ENCODE measurements around the gene GHR. TPM values are rescaled to one million over a fixed set of nuclear protein-coding genes. Genes with fewer than 3 reads are reported as not detected.
"Not testable (repeated sequence)": the region's sequence is repeated elsewhere in the genome, so short reads cannot be mapped to it uniquely, and the experiment has no call there.

Gene GHR
- total RNA-seq, 1 donor from 2014 or later: 4.4 TPM

DNA sequence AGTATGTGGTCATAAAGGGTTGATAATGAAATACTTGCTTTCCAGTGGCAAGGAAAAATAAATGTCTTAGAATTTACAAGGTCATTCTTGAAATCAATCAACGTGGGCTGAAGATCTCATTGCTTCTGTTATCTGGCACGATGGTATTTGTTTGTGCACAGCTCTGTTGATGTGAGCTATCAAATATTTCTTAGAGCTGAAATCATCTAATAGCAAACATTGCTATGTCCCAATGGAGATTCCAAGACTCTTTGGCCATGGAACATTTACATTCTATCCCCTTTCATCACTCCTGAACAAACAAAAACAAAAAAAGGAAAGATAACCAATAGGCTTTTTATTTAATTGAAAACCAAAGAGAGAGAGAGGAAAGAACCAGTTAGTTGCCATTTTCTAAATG is 221.9 kb downstream of the GHR start:
- no peak for DNase-seq (ENCODE audit: low spot score)

DNA sequence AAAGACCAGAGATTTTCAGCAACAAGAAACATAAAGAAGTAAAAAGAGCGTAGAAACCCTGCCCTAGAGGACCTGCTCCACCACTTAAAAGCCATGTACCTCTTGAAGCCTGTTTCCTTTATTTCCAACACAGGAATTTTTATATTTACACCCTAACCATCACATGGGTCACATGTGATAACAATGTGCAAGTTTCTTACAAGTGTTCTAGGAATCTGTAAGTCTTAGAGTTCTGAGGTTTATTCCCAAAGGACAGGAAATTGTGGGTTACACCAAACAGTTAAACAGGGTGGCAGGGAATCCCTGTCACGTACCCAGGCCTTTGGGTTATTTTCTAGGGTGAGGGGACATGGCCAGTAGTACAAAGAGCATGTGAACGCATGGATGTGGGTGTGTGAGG is 224.8 kb downstream of the GHR start:
- no peak for DNase-seq (ENCODE audit: low spot score)

DNA sequence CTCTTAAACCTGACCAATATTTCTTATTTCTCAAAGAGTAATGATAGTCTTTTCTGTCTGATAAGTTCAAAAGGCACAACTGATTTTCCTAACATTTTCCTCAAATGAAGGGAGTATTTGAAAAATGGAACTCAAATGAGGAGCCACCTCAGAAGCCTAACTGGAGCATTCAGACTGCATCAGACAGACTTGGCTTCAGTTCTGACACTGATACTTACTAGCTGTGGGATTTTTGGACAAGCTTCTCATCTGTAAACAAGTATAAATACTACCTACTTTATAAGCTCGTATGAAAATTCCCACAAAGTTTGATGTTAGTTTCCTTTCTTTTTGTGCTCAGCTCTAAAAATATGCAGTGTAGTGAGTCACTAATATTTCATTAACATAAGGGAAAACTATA is 225.7 kb downstream of the GHR start:
- no peak for DNase-seq (ENCODE audit: low spot score)

DNA sequence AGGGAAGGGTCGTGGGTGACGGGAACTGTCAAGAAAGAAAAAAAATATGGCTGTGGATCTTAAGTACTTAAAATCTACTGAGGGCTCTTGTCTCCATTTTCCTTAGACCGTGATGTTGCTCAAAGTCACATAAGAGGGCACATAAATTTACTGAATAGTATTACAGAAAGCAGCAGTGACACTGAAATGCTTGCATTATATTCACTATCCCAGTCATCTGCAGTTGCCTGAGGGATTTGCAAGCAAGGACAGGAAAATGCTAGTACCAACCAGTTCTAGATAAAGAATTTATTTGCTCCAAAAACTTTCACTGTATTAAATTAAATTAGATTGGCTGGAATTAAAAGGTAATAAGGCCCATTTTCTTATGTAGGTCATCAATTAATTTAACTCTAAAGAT is 226.8 kb downstream of the GHR start:
- DNase-seq (ENCODE audit: low spot score): no peak

DNA sequence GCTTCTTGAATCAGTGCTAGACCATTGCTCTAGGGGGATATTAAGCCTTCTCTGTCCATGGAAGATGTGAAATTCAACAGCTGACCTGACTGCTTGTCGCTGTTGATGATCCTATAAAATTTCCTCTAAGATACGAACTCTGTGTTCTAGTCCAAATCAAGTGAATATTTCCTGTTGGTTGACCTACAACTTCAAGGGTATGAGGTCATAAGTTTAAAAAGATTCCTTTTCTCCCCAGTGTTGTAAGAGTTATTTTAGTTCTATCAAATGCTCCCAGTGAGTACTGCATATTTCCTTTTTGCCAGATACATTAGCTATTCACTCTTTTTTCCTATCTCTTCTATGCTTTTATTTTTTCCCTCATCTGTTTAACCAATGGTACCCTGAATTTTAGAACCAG is 230.5 kb downstream of the GHR start:
- DNase-seq (ENCODE audit: low spot score): no peak

DNA sequence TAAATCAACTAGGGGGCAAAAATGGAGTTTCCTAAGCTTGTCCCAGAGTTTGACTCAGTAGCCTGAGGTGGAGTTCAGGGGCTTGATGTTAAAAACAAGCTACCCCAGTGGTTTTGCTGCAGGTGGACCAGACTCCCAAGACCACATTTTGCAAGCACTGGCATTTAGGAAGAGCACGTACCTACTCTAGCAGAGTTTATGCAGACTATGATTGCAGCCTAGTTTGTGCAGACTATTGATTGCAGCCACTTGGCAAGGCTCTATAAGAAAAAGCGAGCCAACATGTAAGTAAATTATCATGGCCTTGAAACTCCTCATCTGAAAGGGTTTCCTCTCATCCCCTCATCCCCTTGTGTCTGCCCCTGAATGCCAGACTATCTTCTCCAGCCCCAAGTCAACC is 231.4 kb downstream of the GHR start:
- DNase-seq (ENCODE audit: low spot score): no peak

DNA sequence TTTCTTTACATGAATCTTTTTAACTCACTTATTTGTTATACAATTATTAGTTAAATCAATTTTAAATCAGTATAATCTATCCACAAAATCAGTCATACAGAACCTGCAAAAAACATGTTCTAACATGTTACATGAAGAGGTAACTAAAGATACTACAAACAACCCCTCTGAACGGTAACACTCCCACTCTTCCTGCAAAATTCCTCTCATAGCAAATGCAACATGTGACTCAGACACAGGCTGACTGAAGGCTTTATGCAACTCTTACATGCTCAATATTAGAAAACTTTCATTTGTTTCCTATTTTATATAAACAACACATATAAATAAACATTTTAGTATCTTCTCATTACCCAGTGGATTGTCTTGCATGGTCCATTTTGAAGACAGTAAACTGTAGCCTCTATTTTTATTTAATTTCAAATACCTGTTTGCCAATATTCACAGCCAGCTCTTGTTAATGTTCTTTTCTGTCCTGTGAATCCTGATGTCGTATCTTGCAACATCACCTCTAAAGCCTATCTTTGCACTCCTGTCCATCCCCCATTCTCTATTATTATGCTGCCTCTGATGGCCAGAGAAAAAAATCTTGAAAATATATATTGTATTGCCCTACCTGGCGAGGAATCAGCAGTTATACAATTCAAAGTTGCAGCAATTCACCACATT is 232.9 kb downstream of the GHR start:
- no peak for DNase-seq (ENCODE audit: low spot score)

DNA sequence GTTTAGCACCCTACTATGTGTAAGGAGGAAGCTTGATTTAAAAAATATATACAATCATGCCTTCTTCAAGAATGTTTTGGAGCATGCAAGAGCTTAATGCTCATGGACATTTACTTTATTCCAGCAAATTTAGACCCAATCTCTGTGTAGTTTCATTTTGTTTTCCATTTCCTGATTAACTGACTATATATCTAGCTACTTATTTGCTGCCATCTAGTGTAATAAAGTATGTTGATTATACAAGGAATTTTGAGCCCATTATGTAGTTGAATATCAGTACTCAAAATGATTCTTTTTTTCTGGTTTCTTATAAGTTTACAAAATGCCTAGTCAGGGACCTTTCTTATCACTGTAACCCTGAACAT is 233.4 kb downstream of the GHR start:
- no peak for DNase-seq (ENCODE audit: low spot score)

DNA sequence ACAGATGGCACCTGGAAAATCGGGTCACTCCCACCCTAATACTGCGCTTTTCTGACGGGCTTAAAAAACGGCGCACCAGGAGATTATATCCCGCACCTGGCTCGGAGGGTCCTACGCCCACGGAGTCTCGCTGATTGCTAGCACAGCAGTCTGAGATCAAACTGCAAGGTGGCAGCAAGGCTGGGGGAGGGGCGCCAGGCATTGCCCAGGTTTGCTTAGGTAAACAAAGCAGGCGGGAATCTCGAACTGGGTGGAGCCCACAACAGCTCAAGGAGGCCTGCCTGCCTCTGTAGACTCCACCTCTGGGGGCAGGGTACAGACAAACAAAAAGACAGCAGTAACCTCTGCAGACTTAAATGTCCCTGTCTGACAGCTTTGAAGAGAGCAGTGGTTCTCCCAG is 236.6 kb downstream of the GHR start:
- not testable (repeated sequence) for DNase-seq (ENCODE audit: low spot score)

DNA sequence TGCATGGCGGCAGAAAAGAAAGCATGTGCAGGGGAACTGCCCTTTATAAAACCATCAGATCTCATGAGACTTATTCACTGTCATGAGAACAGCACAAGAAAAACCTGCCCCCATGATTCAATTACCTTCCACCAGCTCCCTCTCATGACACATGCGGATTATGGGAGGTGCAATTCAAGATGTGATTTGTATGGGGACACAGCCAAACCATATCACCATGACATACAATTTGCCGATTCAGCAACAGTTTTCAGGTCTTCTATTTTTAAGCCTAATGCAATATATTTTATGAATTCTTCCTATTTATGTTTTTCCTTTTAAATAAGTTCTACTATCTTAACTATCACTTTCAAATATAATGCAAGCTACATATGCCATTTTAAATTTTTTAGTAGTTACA is 242.6 kb downstream of the GHR start:
- DNase-seq (ENCODE audit: low spot score): no peak

DNA sequence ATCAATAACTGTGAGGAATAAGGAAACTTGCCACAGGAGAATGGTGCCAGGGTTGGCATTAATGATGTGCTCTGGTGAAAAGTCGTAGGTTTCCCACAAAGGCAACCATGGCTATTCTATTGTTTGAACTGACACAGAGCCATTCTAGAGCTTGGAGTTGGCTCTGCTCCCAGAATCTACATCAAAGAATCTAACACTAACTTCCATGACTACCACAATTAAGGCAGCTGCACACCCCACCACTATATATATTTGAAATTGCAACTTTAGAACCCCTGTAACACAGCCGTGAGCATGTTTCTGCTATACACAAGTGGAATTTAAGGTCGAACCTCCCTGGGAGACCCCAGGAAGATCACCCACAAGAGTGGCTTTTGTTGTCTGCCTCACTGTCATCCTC is 243.6 kb downstream of the GHR start:
- no peak for DNase-seq (ENCODE audit: low spot score)

DNA sequence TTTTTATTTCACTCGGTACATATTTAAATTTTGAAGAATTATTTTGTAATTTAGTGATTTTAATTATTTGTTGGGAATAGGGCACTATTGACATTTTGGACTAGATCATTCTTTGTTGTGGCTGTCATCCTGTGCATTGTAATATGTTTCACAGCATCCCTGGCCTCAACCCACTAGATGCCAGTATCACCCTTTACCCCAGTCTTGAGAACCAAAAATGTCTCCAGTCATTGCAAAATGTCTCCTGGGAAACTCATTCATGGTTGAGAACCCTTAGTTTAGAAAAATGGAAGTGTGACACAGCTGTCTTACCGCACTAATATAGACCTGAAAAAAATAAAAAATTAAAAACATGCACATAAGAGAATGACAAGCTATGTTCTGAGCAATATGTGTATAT is 245.0 kb downstream of the GHR start:
- DNase-seq (ENCODE audit: low spot score): no peak

DNA sequence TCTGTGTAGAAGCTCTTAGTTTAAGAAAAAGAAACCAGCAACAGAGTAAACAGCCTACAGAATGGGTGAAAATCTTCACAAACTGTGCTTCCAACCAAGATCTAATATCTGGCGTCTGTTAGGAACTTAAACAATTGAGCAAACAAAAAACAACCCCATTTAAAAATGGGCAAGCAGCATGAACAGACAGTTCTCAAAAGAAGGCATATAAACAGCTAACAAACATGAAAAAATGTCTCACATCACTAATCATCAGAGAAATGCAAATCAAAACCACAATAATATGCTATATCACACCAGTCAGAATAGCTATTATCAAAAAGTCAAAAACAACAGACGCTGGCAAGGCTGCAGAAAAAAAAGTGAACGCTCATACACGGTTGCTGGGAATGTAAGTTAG is 249.7 kb downstream of the GHR start:
- no peak for DNase-seq (ENCODE audit: low spot score)

DNA sequence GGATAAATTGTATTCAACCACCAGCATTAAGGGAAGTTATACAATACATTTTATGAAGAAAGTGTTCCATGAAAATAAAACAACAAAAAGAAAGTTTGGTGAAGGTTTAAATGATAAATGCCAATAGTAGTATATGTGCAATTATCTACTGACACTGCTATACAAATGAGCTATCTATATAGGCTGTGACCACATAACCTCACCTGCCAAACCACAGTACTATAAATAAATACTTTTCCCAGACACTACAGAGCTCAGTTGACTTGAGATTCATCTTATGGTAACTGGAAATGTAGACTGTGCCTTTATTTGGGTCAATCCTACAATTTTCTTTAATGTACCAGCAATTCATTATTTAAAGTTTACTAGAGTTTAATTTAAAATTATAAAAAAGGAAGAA is 252.4 kb downstream of the GHR start:
- no peak for DNase-seq (ENCODE audit: low spot score)

DNA sequence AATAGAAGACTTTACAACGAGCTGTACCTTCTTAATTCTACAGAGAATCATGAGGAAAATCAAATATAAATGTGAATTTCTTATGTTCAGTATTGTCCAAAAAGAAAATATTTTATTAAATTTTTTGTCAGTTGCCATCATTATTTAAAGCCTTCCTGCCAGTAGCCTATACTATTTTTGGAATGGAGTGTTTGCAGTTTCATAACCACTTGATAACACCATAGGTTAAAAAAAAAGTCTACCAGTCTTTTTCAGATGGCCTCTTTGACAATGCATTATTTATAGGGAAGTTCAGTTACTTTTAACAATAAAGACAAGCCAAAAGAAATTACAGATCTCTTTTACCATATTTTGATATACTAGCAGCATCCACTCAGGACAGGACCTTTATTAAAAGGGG is 253.1 kb downstream of the GHR start:
- no peak for DNase-seq (ENCODE audit: low spot score)

DNA sequence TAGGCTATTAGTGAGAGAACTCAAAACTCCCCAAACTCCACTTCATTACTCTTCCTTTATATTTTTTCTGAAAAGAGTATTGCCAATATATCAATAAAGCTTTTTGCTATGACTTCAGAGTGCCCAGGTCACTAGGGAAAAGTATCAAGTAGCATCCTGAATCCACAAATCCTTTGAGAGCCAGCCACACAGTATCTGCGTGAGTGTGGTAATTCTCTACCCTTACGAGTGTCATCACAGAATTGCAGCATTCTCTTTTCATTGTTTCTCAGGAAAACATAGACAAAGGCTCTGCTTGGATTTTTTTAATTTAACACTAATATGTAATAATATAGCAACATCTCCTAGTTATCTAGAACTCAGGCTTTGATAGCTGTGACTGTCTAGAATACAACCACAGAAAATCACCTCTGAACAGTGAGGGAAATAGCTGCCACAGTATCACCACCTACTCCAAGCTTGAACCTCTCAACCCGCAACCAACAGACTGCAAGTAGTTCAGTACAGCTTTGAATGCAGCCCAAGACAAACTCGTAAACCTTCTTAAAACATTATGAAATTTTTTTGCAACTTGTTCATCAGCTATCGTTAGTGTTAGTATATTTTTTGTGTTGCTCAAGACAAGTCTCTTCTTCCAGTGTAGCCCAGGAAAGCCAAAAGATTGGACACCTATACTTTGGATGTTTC is 254.1 kb downstream of the GHR start:
- DNase-seq (ENCODE audit: low spot score): no peak

DNA sequence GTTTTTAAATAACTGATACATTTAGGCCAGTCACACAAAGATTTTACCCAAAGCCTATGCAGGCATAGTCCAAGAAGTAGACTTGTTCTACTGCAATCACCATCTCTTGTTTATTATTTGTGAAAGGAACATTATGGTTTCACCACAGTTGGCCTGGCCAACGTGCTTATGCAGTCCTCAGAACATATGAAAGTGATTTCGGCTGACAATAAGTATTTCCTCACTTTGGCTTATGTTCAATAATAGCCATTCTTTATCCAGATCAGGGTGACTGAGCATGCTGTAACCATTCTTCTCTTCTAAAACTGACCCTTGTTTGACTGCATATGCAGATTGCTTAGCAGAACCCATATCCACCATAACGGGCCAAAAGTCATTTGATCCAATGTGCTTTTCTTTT is 256.8 kb downstream of the GHR start:
- DNase-seq (ENCODE audit: low spot score): no peak

DNA sequence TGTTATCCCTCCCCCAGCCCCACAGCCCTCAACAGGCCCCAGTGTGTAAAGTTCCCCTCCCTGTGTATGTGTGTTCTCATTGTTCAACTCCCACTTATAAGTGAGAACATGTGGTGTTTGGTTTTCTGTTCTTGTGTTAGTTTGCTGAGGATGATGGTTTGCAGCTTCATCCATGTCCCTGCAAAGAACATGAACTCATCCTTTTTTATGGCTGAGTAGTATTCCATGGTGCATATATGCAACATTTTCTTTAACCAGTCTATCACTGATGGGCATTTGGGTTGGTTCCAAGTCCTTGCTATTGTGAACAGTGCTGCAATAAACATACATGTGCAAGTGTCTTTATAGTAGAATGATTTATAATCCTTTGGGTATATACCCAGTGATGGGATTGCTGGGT is 261.8 kb downstream of the GHR start:
- not testable (repeated sequence) for DNase-seq (ENCODE audit: low spot score)

DNA sequence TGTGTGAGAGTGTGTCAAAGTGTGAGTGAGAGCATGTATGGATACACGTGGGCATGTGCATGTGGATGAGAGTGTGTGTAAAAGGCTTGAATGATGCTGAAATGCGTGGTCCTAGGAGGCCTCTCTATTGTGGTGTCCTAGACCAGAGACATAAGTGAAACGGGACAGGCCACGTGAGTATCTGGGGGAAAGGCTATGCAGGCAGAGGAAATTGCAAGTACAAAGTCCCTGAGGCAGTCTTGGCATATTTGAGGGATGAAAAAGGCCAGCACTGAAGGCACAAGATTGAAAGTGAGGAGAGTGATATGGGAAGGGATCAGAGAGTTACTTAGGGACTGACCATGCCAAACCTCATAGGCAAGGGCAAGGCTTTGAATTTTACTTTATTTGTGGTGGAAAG is 266.2 kb downstream of the GHR start:
- no peak for DNase-seq (ENCODE audit: low spot score)

DNA sequence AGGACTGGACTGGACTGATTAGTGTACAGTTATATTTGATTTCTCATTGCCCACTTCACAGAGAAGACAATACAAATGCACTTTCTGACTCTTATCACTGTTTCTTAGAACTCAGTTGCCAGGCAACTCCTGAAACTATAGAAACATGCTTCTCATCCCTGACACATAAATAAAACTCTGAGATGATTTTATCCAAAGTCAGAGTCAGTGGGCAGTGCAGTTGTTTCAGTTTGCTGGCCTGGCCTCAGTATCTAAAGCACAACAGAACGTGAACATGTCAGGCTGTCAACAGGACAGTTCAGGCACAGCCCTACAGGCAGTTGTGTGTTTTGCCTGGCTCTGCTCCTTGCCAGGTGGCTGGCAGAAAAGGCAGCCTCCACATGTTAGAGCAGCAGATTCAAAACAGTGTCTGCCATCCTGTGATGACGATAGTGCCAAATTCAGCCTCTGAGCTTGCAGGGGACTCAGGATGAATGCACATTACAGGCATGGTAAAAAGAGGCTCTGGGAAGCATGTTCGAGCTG is 268.2 kb downstream of the GHR start:
- DNase-seq (ENCODE audit: low spot score): no peak

DNA sequence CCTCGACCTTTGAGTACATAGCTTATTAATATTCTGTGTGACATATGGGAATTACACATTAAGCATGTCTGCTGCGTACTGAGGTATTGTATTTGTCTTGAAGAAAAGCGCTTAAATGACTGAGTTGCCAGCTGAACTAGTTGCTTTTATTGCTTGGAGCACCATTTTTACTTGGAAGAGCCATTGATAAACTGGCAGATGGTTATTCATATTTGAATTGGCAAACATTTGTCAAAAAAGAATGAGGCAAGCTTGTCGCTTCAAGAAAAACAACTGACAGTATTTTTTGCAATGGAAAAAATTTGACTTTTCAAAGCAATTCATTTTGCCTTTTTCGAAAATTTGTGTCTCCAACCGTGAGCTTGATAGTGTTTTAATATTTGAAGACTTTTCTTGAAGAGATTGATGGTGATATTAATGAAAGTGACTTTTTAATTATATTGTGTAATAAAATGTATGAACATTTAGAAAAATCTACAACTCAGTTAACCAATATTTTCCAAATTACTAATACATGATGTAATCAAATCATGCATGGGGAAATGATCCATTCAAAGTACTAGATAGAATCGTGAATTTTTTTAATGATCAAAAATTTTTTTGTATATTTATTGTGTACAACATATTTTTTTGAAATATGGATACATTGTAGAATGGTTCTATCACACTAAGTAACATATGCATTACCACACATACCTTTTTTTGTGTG is 278.3 kb downstream of the GHR start:
- no peak for DNase-seq (ENCODE audit: low spot score)

DNA sequence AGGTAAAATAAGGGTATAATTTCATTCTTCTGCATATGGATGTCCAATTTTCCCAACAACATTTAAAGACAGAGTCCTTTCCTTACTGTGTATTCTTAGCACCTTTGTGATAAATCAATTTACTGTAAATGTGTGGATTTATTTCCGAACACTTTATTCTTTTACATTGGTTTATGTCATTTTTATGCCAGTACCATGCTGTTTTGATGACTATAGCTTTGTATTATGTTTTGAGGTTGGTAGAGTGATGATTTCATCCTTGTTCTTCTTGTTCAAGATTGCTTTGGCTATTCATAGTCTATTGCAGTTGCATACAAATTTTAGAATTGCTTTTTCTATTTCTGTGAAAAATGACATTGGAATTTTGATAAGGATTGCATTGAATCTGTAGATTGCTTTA is 280.0 kb downstream of the GHR start:
- DNase-seq (ENCODE audit: low spot score): no peak

DNA sequence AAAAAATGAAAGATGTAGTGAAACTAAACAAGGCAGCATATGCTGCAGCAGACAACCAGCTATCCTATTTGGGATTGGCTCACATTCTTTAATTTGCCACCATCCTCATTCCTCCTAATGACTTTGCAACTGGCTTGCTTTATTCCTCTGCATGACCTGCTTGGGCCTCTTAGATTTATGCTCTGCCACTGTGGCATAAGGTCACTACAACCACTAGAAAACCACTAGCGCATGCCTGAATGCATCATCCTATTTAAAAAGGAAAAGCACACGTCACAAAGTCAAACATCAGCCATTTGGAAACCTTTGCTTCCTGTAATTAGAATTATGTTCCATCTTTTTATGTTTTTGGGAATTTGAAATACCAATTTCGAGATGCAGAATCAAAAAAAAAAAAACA is 292.5 kb downstream of the GHR start:
- no peak for DNase-seq (ENCODE audit: low spot score)

Measured in mucosa of gallbladder (tissue), 1 donor.